ENCODE measurements around the gene ADRA1B. TPM values are rescaled to one million over a fixed set of nuclear protein-coding genes. Genes with fewer than 3 reads are reported as not detected.

ADRA1B gene
- total and polyA plus RNA-seq, 2 donors from 2014 or later: 1.6 to 2.3 TPM

DNA sequence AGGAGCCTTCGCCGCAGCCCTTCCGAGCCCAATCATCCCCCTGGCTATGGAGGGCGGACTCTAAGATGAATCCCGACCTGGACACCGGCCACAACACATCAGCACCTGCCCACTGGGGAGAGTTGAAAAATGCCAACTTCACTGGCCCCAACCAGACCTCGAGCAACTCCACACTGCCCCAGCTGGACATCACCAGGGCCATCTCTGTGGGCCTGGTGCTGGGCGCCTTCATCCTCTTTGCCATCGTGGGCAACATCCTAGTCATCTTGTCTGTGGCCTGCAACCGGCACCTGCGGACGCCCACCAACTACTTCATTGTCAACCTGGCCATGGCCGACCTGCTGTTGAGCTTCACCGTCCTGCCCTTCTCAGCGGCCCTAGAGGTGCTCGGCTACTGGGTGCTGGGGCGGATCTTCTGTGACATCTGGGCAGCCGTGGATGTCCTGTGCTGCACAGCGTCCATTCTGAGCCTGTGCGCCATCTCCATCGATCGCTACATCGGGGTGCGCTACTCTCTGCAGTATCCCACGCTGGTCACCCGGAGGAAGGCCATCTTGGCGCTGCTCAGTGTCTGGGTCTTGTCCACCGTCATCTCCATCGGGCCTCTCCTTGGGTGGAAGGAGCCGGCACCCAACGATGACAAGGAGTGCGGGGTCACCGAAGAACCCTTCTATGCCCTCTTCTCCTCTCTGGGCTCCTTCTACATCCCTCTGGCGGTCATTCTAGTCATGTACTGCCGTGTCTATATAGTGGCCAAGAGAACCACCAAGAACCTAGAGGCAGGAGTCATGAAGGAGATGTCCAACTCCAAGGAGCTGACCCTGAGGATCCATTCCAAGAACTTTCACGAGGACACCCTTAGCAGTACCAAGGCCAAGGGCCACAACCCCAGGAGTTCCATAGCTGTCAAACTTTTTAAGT lies 819 bp downstream of the ADRA1B start:
- peak overlapping the region in 1 of 3 donors; percentile 28 for H3K9ac ChIP-seq (ENCODE audit: low read length in 3 of 3)

DNA sequence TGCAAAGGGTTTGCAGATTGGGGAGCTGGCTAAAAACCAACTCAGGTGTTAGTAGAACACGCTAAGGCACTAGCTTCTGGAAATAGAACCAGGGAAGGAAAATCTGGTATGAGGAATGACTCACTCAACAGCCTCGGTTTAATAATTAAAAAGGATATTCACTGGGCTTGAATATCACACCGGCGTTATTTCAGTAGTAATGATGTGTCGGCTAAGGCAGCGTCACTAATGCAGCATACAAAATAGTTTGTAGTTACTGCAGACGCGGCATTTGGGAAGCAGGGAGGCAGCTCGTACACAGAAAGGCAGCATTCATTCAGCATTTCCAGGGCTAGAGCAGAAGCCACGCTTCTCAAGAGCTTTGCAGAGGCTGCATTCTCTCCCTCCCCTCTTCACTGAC lies 1.7 kb downstream of the ADRA1B start:
- no peaks in the 10 kb centered on the region for H3K27me3 ChIP-seq (ENCODE audit: control insufficient read depth, insufficient read depth, low read length)
- intact Hi-C loops (cut with DNase I): no loop called here
- no peaks in the 10 kb centered on the region for H3K36me3 ChIP-seq (ENCODE audit: control insufficient read depth in 2 of 3, insufficient read depth in 3 of 3, low read length in 3 of 3)
- H3K4me1 ChIP-seq (ENCODE audit: control insufficient read depth in 2 of 3, insufficient read depth in 2 of 3, low read depth in 1 of 3, low read length in 3 of 3): peaks cover 3 to 31% (median 16%) of the 10 kb centered on the region in 3 donors
- no peak for DNase-seq
- H3K4me3 ChIP-seq (ENCODE audit: low read length in 3 of 3): peak overlapping the region in 2 of 3 donors; percentile 43 to 61
- FAIRE-seq: no peak
- no peak overlapping the region for H3K27ac ChIP-seq (ENCODE audit: low read depth in 2 of 2, low read length in 2 of 2)
- peak overlapping the region in 1 of 3 donors; percentile 28 for H3K9ac ChIP-seq (ENCODE audit: low read length in 3 of 3)
- H3K9me3 ChIP-seq (ENCODE audit: control insufficient read depth in 2 of 3, insufficient read depth in 1 of 3, low read length in 3 of 3): no peaks in the 10 kb centered on the region
- no peak for TF ChIP-seq CTCF (IDR thresholded peaks at IDR 0.05; ENCODE audit: borderline replicate concordance, extremely low read depth, insufficient read depth)

More for the DNA sequence above, 819 bp downstream of the ADRA1B start:
- Histone ChIP-seq H3K4me1 (ENCODE audit: control insufficient read depth in 2 of 3, insufficient read depth in 2 of 3, low read depth in 1 of 3, low read length in 3 of 3) (peaks cover 6 to 40% (median 20%) of the 10 kb centered on the region in 3 donors), H3K9me3 (ENCODE audit: control insufficient read depth in 2 of 3, insufficient read depth in 1 of 3, low read length in 3 of 3) (no peaks in the 10 kb centered on the region), H3K27me3 (ENCODE audit: control insufficient read depth, insufficient read depth, low read length) (no peaks in the 10 kb centered on the region), H3K4me3 (ENCODE audit: low read length in 3 of 3) (peak overlapping the region in 2 of 3 donors; percentile 51 to 61), H3K36me3 (ENCODE audit: control insufficient read depth in 2 of 3, insufficient read depth in 3 of 3, low read length in 3 of 3) (no peaks in the 10 kb centered on the region), H3K27ac (ENCODE audit: low read depth in 2 of 2, low read length in 2 of 2) (peak overlapping the region; percentile 38 to 64)
- intact Hi-C loops (cut with DNase I): no loop called here
- TF ChIP-seq CTCF (IDR thresholded peaks at IDR 0.05; ENCODE audit: borderline replicate concordance, extremely low read depth, insufficient read depth): no peak
- peak in 1 of 5 donors; percentile 64 for DNase-seq
- FAIRE-seq: no peak

GRCh38 chr5:159921721-159922120 lies 5.4 kb downstream of the ADRA1B start:
- TF ChIP-seq CTCF (IDR thresholded peaks at IDR 0.05; ENCODE audit: borderline replicate concordance, extremely low read depth, insufficient read depth): no peak
- peaks cover 3 to 12% (median 7%) of the 10 kb centered on the region in 3 donors for H3K4me1 ChIP-seq (ENCODE audit: control insufficient read depth in 2 of 3, insufficient read depth in 2 of 3, low read depth in 1 of 3, low read length in 3 of 3)
- no peak overlapping the region for H3K9ac ChIP-seq (ENCODE audit: low read length in 3 of 3)
- H3K27ac ChIP-seq (ENCODE audit: low read depth in 2 of 2, low read length in 2 of 2): no peak overlapping the region
- H3K27me3 ChIP-seq (ENCODE audit: control insufficient read depth, insufficient read depth, low read length): peaks cover 2% of the 10 kb centered on the region
- no peaks in the 10 kb centered on the region for H3K9me3 ChIP-seq (ENCODE audit: control insufficient read depth in 2 of 3, insufficient read depth in 1 of 3, low read length in 3 of 3)
- no peak overlapping the region for H3K4me3 ChIP-seq (ENCODE audit: low read length in 3 of 3)
- intact Hi-C loops (cut with DNase I): no loop called here
- no peak for FAIRE-seq
- DNase-seq: no peak
- no peaks in the 10 kb centered on the region for H3K36me3 ChIP-seq (ENCODE audit: control insufficient read depth in 2 of 3, insufficient read depth in 3 of 3, low read length in 3 of 3)
